Mucosa of gallbladder (tissue), 1 donor: ENCODE measurements around the gene ELFN1. TPM values are rescaled to one million over a fixed set of nuclear protein-coding genes. Genes with fewer than 3 reads are reported as not detected.
A peak's percentile ranks its signal among the peaks of the same experiment; 100 is the strongest.
"Not testable (repeated sequence)": the region's sequence is repeated elsewhere in the genome, so short reads cannot be mapped to it uniquely, and the experiment has no call there.

Experiments
- DNase-seq: peaks from one replicate; pipeline ENCODE4 v3.0.0-alpha.2; 2020; ENCODE audit warnings: low spot score
- total RNA-seq: library from RNA; stranded (reverse); gene quantifications from one replicate; pipeline ENCODE4 v1.2.1, GENCODE V29; 2021
- donor health status: DM: no; HTN: no; CAD: no.

ELFN1 gene
- total RNA-seq, 1 donor from 2014 or later: 1.4 TPM

DNA sequence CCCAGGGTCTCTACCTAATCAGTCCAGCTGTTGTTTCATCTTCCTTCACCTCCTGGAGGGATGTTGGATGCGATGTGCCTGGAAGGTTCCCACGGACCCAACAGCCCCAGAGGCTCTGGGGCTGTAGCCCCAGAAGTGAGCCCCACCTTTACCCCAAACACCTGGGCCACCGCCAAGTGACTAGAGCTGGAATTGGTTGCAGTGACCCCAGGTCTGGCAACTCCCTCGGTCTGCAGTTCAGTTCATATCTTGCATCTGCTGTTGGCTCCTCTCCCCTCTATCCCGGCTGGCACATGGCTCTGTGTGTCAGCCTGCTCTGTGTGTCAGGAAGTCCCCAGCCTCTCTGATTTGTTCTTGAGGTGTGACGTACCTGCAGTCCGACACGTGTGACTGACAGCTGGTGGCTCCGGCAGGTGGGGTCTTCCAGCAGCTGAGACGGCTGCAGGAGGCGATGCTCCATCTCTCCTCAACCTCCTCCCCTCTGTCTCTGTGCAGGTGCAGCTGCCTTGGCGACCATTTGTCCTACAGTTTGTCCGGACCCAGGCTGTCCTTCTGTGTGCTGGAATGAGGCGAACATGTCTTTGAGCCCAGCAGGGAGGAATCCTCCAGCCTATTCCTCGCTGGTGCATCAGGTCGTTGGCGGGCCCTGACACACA is 38.6 kb downstream of the ELFN1 start:
- DNase-seq: no peak

DNA sequence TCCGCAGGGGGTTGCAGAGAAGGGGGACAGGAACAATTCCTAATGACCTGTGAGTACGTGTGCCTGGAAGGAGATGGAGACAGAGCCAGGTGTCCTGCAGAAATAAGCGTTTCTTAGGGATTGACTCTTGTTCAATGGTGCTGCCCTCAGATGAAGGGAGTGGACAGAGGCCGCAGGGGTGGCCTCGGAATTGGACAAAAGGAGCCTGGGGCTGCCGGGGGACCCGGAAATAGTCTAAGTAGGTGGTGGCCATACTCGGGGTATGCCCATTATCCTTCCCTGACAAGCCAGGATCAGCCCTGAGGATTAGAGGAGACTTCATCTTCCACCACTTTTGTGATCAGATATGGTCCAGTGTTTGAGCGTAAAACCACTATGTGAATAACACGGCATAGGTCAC is 39.2 kb downstream of the ELFN1 start:
- no peak for DNase-seq

DNA sequence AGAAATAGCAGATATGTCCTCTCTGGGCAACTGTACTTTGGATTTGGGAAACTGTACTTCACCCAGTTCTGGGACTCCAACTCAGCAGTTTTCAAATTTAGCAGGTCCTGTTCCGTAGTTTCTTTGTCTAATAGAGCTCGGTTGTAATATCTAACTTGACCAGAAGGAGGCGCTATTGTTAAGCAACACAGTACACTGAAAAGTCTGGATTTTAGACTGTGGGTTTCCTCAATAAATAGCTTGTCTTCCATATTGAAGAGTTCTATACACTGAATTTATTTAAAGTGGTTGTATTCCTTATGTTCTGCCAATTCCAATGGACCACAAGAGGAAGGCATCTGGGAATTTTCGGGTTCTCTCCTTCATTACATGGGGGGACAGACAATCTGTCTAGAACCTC is 39.8 kb downstream of the ELFN1 start:
- no peak for DNase-seq

DNA sequence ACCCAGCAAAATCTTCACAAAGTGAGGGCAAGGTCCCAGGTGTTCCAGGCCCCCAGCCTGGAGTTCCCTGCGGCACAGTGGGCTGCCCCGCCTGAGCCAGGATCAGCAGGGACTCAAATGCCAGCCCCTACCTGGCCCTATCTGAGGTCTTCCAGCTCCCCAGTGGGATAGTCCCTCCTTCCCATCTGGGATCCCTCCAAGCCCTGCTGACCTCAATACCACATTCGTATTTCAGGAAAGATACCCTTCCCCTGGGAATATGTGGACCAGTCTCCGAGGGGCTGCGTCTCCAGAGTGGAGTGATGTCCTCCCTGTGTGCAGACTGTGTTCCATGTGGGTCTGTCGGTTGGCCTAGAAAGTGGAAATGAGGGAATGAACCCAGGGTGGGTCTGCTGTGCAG is 40.9 kb downstream of the ELFN1 start:
- no peak for DNase-seq

DNA sequence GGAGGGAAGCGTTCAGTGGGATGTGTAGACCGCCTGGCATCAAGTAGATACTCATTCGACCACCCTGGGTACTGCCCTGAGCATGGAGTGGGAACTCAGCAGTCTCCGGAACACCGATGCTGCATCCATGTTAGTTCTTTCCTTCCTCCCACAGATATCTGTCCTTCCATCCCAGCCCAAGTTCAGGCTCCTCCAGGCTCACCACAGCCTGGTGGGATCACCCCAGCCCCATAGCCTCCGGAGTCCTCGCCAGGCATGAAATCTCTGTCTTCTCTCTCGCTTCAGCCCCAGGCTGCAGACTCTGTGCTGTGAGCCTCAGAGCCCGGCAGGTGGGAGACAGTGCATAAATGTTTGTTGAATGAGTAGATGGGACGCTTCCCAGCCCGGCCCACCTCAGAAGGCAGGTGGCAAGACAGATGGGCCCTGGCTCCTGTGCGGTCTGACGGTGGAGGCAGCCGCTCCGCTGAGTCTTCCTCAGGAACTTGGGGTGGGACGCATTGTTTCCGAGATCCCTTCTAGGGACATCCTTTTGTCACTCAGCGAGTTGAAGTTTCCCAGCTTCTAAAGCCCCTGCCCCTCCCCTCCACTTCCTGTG is 42.9 kb downstream of the ELFN1 start:
- no peak for DNase-seq

DNA sequence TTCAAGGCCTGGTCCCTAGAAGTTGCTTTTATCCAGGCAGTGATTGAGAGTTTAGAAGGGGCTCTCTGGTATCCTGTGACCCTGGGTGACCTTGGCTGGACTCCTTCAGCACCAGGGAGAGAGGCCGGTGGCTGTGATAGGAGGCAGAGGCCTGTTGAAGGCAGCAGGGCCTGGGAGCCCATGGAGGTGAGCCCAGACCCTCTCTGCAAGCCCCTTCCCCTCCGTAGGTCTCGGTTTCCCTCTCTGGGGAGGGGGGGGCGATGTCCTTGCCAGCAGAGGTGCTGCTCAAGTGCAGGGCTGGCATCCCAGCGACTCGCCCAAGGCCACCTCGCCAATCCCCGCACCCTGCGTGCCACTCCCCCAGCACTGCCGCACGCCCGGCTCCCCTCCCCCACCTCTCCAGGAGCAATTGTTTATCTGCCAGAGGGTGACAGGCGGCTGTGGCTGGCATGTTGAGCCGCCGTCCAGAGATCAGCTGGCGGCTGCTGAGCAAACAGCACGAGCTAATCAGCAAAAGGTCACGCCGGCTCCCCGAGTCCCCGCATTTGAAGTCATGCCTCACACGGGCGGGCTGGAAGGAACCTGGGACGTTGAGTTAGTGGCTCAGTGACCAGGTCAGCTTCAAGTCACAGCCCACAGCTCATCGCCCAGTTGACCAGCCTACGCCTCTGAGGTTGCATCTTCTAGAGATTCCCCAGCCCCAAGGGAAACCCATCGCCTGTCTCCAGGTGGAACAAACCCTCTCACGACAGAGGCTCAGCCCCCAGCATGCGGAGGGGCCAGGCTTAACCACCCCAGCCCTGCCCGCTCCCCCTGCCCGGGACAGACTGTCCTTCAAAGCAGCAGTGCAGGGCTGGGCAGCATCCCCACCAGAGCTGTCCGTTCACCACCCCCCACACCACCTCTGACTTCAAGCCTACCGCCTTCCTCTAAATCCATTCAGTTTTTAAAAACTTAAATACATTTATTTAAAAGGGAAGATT is 43.7 kb downstream of the ELFN1 start:
- peak; percentile 58 for DNase-seq

DNA sequence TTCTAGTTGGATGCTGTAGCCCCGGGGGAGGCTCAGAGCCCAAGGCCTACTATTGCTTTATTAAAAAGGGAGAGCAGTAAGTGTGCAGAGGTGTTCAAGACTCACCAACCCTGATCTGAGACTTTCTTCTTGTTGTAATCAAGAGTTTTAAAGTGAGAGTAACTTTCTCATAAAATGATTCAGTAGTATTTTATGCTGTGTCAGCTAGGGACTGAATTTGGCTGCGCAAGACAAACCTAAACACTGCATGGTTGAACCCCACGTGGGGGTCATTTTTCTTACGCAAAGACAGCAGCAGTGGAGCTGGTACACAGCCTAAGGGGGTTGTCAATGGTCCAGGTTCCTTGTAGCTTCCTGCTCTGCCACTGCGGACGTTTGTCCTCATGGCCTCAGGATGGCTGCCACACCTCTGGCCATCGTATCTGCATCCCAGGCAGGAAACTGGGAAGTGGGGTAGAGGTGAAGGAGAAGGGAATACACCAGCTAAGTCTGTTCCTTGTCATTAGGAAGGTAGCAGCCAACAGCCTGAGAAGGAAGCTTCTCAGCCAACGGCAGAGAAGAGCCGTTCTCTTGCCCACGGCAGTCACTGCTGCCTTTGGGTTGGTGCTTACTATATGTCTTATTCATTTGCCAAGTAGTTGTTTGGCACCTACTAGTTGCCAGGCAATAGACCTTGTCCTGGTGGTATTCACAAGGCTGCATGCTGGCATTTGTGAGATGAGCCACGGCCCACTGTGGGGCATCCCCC is 44.7 kb downstream of the ELFN1 start:
- no peak for DNase-seq

DNA sequence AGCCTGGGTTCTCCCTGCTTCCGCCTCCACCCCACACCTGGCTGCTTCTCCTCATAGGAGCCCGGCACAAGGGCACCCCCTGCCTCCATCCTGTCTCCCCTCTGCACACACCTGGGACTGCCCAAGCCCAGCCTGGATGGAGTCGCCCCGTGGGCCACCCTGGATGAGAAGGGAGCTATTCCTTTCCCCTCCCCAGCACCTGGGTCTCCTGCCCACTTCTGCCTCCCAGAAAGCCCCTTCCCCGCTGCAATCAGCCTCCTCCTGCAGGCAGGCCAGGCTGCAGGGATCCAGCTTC is 45.2 kb downstream of the ELFN1 start:
- DNase-seq: no peak

DNA sequence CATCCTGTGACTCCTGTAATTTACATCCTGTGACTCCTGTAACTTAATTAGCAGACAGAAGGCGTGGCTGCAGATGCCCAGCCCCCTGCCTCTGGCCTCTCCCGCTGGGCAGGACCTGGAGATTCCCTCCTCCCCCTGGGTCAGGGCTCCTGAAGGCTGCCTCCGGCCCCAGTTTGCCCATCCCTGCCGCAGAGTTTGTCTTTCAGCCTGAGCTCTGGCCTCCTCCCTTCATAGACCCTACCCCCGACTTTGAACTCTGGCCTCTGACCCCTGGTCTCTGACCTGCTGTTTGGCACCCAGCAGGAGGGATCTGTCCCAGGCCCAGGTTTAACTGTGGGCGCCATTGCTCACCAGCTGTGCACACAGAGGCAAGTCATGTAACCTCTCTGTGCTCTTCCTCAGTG is 45.6 kb downstream of the ELFN1 start:
- DNase-seq: no peak

DNA sequence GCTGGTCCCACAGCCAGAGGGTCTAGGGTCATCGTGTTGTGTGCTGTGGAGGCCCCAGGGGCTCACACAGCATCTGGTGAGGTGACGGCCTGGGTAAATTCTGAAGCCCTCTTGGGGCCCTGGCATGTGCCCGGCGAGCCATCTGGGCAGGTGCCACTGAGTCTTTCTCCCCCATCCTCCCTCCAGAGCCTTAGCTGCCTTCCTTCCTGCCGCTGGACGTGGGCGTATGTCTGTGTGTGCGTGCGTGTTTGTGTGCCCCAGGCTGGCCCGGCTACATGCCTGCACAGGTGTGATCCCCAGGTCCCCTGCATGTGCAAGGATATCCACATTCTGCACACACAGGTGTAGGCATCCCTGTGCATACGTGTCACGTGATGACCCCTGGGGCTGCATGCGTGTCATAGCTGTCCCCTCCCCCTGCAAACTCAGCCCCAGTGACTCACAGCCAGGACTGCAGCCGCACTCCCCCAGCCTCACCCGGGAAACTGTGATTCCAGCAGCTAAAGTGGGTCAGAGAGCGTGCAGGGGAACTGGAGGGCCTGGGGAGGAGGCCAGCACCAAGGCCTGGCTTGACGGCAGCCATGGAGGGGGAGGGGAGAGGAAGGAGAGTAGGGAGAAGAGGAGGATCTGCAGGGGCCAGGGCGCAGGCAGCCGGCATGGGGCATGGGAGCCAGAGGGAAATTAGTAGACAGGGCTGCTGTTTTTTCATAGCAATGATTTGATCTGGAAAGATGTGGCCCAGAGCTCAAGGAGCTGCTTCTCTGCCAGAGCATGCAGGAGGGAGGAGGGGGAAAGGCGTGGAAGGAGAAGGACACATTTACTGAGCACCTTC is 46.4 kb downstream of the ELFN1 start:
- DNase-seq: no peak

DNA sequence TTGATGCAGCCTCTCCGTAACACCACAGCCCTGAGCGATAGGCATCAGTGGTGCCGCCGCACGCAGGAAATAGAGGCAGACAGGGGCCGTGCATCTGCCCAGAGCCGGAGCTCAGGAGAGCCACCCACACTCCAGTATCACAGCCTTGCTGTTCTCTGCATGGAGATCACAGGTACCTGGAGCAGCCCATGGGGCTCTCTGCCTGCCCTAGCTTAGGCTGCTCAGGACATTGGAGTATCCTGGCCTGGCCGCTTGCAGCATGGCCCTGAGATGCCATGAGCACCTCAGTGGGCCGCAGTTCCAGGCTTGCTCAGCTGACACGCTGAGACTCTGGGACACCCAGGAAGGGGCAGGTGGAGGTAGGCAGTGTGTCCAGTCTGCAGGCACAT is 47.0 kb downstream of the ELFN1 start:
- DNase-seq: no peak

DNA sequence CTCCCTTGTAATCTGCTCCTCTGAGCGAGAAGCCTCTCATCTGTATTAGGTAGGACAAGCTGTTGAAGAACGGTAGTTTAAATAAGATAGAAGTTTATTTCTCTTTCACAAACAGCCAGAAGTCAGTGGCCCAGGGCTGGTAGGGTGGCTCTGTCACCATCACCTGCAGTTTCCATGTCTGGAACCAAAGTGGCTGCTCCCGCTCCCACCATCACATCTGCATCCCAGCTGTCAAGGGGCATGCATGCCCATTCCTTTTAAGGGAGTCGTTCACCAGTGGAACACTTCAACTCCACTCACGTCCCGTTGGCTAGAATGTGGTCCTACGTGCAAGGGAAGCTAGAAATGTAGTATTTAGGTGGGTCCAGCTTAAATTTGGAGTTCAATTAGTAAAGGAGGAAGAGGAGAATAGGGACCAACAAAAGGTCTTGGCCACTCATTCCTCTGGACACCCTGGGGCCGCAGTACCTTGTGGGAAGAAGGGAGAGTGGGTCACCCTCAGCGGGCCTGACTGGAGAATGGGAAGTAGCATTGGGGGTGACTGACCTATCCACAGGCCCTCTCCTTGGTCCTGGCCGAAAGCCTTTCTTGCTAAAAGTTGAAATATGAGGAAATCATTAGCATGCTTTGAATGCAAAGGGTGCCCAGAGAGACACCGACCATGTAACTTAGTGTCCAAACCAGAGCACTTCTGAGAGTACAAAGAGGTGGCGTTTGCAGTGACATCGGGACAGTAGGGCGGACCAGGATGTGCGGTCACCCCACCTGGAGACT is 48.0 kb downstream of the ELFN1 start:
- DNase-seq: no peak

DNA sequence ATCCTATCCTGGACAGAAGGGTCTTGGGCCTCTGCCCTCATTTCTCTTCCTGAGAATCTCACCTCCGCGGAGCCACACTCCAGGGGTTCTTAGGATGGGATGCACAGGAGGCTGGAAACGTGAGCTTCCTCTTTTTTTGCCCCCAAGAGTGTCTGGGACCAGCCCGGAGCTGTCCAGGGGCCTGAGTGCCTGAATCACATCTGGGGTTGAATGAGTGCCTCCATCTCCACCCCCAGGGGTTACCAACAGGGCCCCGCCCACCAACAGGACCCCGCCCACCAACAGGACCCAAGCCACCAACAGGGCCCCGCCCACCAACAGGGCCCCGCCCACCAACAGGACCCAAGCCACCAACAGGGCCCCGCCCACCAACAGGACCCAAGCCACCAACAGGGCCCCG is 48.8 kb downstream of the ELFN1 start:
- not testable (repeated sequence) for DNase-seq

DNA sequence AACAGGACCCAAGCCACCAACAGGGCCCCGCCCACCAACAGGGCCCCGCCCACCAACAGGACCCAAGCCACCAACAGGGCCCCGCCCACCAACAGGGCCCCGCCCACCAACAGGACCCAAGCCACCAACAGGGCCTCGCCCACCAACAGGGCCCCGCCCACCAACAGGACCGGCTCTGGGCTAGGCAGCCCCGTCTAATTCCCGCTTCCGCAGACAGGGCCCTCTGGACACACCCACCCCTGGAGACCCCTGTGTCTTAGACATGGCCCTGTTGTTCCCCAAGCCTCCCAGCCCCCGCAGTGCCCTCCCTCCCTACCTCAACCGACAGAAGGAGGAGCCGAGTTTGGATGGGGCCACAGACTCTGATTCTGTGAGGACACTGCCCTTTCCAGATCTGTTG is 49.2 kb downstream of the ELFN1 start:
- DNase-seq: not testable (repeated sequence)

DNA sequence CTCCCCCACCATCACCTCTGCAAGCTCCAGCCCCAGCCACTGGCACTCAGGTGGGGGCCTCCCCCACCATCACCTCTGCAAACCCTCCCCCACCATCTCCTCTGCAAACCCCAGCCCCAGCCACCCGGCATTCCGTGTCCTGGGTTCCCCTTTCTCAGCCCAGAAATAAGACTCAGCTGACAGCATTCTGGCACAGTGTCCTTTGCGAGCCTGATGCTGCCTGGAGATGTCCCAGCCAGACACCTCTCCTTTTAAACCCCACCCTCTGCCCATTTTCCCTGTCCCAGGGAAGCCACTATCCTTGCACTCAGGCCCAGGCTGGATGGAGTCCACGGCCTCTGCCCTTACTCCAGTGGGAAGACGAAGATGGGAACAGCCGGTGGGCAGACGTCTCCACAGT is 49.8 kb downstream of the ELFN1 start:
- DNase-seq: no peak

DNA sequence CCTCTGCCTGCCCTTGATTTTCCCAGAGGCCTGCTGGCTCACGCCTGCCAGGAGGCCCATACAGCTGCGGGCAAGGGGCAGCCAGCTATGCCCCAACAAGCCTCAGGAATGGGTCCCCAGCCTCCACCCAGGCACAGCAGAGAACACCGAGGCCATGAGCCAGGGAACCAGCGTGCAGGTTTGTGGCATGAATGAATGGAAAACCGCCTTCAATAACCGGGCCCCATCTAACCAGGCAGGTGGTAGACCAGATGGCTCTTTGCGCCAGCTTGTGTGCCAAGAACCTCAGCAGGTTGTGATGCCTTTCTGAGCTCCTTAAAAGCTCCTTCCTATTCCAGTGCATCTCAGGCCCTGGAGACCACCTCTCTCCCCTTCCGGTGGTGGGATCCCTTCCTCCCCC is 50.2 kb downstream of the ELFN1 start:
- no peak for DNase-seq

DNA sequence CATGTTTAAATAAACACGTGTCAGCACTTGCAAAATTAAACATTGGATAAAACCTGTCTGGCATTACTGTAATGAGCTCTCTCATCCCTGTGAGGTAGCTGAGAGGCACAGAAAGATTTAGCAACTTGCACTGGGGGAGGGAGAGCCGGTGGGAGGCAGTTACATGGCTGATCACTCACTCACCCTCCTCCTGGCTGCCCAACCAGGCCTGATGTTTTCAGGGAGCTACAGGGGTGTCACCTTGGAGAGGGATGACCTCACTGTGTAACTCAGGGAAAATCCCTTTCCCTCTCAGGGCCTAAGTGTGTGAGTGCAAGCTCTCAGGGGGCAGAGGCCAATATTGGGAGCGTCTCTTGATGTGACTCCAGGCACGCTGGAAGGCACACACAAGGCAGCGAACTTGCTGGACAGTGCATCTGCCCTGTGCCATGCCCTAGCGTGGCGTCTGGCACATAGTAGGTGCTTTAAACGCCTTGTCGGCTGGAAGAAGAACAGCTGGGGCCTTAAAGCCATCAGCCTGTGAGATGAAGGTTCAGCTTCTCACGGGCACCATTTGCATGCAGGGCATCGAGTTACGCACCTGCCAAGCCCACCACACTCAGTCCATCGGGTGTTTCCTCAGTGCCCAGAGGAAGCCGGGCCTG is 51.1 kb downstream of the ELFN1 start:
- no peak for DNase-seq

DNA sequence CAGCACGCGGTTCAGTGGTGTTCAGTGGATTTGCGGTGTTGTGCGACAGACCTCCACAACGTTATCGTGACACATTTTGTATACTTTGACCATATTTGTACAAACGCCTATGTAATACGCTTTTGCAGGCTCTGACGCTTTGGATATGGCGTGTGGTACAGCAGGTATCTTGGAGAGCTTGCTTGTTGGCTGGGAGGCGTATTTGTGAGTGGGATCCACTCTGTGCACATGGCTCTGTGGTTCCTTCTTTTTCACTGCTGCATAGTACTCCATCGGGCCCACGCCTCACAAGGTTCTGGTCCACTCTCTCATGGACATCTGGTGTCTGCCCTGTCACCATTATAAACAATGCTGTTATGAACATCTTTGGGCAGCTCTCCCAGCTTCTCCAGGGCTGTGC is 53.2 kb downstream of the ELFN1 start:
- no peak for DNase-seq

DNA sequence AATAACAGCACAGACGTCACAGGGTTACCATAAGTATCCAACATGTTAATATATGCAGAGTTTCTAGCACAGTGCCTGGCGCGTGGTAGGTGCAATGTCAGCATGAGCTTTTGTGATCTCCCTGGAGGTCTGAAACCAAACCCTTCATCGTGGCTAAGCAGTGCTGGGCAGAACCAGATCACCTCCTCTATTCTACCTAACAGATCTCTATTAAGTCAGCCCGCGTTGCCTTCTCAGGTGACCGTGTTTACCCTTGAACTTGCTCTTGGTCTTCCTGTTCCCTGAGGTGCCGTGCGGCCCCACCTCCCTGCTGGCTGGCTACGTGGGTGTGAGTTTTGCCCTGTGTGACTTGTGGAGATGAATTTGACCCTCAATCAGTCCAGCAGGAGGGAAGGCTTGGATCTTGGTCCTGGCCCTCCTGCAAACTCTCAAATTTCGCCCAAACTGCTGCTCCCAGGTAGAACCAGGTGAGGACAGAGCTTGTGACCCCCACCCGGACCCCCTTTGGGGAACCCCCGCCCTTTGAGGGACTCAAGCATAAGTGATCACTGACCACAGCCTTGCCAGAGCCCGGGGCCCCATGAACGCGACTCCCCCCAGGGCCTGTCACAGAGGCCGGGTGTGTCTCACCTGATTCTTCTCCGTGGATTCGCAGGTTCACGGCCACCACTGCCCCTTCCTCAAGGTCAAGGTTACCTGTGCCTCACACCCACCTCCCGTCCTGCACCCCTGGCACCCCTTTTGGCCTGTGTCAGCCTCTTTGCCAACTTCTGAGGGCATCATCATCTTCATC is 54.2 kb downstream of the ELFN1 start:
- DNase-seq: no peak
